Tibial artery (tissue), 4 donors: ENCODE data around the gene TSSC4.

Experiments
- DNase-seq, 2 donors: peaks; one replicate each; pipeline ENCODE4 v3.0.0-alpha.2; 2019
- H3K27ac ChIP-seq, 2 donors: fragments of 200-600 bp; sonication (generic) in 1 of 2; 1 replicate in 1 of 2; 2 replicates in 1 of 2; pipeline ENCODE4 v1.5.1; 2018 to 2019; ENCODE audit warnings: mild to moderate bottlenecking in 1 of 2
- H3K27me3 ChIP-seq, 2 donors: fragments of 200-600 bp; sonication (generic) in 1 of 2; one replicate each; pipeline versions ENCODE4 v1.5.1 to v1.6.0; 2016 to 2019
- H3K36me3 ChIP-seq, 3 donors: fragments of 200-600 bp; sonication (generic) in 2 of 3; one replicate each; pipeline ENCODE4 v1.5.1; 2016 to 2019; ENCODE audit warnings: mild to moderate bottlenecking in 2 of 3
- H3K4me1 ChIP-seq, 4 donors: fragments of 200-600 bp; sonication (generic) in 2 of 4; 1 replicate in 3 of 4; 2 replicates in 1 of 4; pipeline ENCODE4 v1.5.1; 2016 to 2019
- H3K4me3 ChIP-seq, 2 donors: fragments of 200-600 bp; sonication (generic) in 1 of 2; 1 replicate in 1 of 2; 2 replicates in 1 of 2; pipeline ENCODE4 v1.5.1; 2018 to 2019; ENCODE audit warnings: mild to moderate bottlenecking in 2 of 2
- H3K9me3 ChIP-seq, 3 donors: fragments of 200-600 bp; sonication (generic) in 1 of 3; one replicate each; pipeline ENCODE4 v1.5.1; 2016 to 2019
- CTCF ChIP-seq, 2 experiments: fragments of 200-600 bp in 1 of 2; fragments of 450-650 bp in 1 of 2; IDR thresholded peaks; one replicate each; pipeline ENCODE4 v1.5.1; 2017 to 2019; ENCODE audit warnings: antibody characterized with exemption in 2 of 2, mild to moderate bottlenecking in 1 of 2, moderate library complexity in 1 of 2
- intact Hi-C: fragments of 100-400 bp; cut with DNase I; formaldehyde crosslinking; loops from one replicate; pipeline ENCODE4 v1.15.0; 2023; ENCODE audit warnings: low total_unique reads

The TSSC4 gene

GRCh38 chr11:2449548-2450320, 49.2 kb downstream of the TSSC4 start:
- no peak for TF ChIP-seq CTCF (IDR thresholded peaks at IDR 0.05)
- Histone ChIP-seq H3K4me3 (no peak overlapping the region), H3K4me1 (peaks cover 0 to 16% (median 4%) of the 10 kb centered on the region in 4 donors), H3K27me3 (peaks cover 0 to 85% of the 10 kb centered on the region in 2 donors), H3K36me3 (no peaks in the 10 kb centered on the region), H3K9me3 (no peaks in the 10 kb centered on the region), H3K27ac (no peak overlapping the region)
- intact Hi-C loops, result no loop called here
- no peak for DNase-seq

- Histone ChIP-seq H3K27ac (no peak overlapping the region), H3K36me3 (no peaks in the 10 kb centered on the region), H3K4me1 (peaks cover 0 to 13% (median under 1%) of the 10 kb centered on the region in 4 donors), H3K9me3 (no peaks in the 10 kb centered on the region), H3K27me3 (peaks cover 0 to 79% of the 10 kb centered on the region in 2 donors), H3K4me3 (no peak overlapping the region)
- no peak for DNase-seq
- TF ChIP-seq CTCF (IDR thresholded peaks at IDR 0.05), result no peak
- intact Hi-C loops, result no loop called here
Observed at GRCh38 chr11:2450321-2451041, 49.9 kb downstream of the TSSC4 start.

- Histone ChIP-seq H3K4me3 (no peak overlapping the region), H3K9me3 (no peaks in the 10 kb centered on the region), H3K27me3 (peaks cover 0 to 70% of the 10 kb centered on the region in 2 donors), H3K36me3 (no peaks in the 10 kb centered on the region), H3K27ac (no peak overlapping the region), H3K4me1 (peaks cover 0 to 5% (median 0%) of the 10 kb centered on the region in 4 donors)
- intact Hi-C loops, result no loop called here
- TF ChIP-seq CTCF (IDR thresholded peaks at IDR 0.05), result no peak
- DNase-seq, result peak in 1 of 2 donors; percentile 27
Observed at GRCh38 chr11:2451336-2451735, 50.8 kb downstream of the TSSC4 start.

- peaks cover 0 to 64% of the 10 kb centered on the region in 2 donors for H3K27me3 ChIP-seq
- no peak overlapping the region for H3K27ac ChIP-seq
- H3K36me3 ChIP-seq, result no peaks in the 10 kb centered on the region
- intact Hi-C loops, result no loop called here
- no peak for DNase-seq
- TF ChIP-seq CTCF (IDR thresholded peaks at IDR 0.05), result no peak
- H3K4me3 ChIP-seq, result no peak overlapping the region
- H3K9me3 ChIP-seq, result no peaks in the 10 kb centered on the region
- peaks cover 0 to 3% (median 0%) of the 10 kb centered on the region in 4 donors for H3K4me1 ChIP-seq
Observed at GRCh38 chr11:2451916-2452315, 51.4 kb downstream of the TSSC4 start.

- intact Hi-C loops, result no loop called here
- no peaks in the 10 kb centered on the region for H3K4me1 ChIP-seq
- DNase-seq, result peak in 1 of 2 donors; percentile 54
- H3K36me3 ChIP-seq, result no peaks in the 10 kb centered on the region
- peaks cover 0 to 59% of the 10 kb centered on the region in 2 donors for H3K27me3 ChIP-seq
- no peak for TF ChIP-seq CTCF (IDR thresholded peaks at IDR 0.05)
- no peaks in the 10 kb centered on the region for H3K9me3 ChIP-seq
- H3K4me3 ChIP-seq, result no peak overlapping the region
- H3K27ac ChIP-seq, result no peak overlapping the region
Observed at GRCh38 chr11:2452321-2453012, 51.9 kb downstream of the TSSC4 start.
